Occipital lobe (tissue), 2 donors: ENCODE results near the gene VANGL2. TPM values are rescaled to one million over a fixed set of nuclear protein-coding genes. Genes with fewer than 3 reads are reported as not detected.
"Not testable (repeated sequence)": the region's sequence is repeated elsewhere in the genome, so short reads cannot be mapped to it uniquely, and the experiment has no call there.

Experiments used
- DNase-seq: peaks from one replicate; lab custom pipeline; 2025; lab: John Stamatoyannopoulos, UW
- total RNA-seq: library from RNA; depleted of rRNA; stranded (reverse); fragments of >200 nt; gene quantifications from one replicate; pipeline ENCODE4 v1.2.3, GENCODE V29; 2014

VANGL2 gene
- total RNA-seq, 1 donor from 2014 or later, result 12.5 TPM

DNA sequence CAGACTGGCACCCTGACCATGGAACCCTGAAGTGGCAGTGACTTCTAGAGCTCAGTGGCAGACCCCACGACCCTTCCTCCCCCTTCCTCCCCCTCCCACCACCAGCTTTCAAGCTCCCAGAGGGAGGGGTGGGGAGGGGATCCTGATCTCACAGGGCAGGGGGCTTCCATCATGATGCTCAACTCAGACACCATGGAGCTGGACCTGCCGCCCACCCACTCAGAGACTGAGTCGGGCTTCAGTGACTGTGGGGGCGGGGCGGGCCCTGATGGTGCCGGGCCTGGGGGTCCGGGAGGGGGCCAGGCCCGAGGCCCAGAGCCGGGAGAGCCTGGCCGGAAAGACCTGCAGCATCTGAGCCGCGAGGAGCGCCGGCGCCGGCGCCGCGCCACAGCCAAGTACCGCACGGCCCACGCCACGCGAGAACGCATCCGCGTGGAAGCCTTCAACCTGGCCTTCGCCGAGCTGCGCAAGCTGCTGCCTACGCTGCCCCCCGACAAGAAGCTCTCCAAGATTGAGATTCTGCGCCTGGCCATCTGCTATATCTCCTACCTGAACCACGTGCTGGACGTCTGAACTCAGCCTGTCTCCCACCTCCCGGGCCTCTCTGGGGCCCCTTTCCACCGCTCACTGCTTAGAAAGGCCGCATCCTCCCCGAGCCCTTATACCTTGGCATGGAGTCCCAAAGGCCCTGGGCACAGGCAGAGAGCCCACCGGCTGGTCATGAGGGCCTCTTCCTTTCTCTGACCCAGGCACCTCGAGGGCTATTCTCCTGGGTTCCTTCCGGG lies 29.6 kb upstream of the VANGL2 start:
- DNase-seq, result no peak

DNA sequence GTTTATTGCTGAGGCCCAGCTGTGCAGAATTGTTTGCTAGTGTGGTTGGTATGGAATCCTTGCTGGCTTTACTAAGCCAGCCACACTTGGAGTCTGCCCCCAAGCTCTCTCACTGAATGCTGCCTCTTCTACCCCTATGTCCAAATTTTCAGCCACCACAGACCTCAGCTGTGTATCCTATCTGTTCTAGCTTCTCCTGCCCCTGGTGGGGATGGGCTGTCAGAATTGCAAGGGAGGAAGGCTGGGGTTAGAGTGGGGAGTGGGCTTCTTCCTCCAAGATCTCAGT lies 29.1 kb upstream of the VANGL2 start:
- no peak for DNase-seq

DNA sequence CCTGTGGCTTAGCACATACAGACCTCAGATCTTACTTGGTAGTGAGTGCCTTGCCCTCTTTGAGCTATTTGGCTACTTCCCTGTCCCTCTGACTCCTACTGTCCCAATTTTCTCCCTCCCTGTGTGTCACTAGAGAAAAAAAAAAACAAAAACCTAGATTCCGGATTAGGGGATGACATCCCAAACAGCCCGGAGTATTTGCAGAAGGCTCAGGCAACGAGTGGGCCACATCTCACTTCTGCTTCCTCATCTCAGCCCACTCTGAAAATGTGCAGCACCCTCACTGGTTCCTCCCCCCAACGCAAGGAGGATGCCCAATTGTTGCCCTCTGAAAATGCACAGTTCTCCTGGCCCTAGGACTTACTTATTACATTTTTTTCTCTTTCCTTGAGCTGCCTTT lies 28.6 kb upstream of the VANGL2 start:
- DNase-seq, result no peak

DNA sequence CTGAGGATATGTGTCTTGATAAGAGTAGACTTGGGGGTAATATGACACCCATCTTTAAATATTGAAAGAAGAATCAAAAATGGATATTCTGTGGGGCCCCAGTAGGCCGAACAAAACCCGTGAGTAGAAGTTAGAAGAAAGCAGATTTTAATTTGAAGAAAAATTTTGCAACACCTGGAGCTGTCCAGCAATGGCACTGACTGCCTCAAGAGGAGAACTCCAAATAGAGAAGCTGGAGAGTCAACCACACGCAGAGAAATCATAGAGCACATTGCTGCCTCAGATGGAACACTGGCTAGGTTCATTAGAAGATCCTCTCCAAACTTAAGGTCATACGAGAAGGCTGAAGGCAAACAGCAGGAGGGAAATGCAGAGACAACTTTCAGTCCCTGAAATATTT lies 26.7 kb upstream of the VANGL2 start:
- DNase-seq, result no peak

DNA sequence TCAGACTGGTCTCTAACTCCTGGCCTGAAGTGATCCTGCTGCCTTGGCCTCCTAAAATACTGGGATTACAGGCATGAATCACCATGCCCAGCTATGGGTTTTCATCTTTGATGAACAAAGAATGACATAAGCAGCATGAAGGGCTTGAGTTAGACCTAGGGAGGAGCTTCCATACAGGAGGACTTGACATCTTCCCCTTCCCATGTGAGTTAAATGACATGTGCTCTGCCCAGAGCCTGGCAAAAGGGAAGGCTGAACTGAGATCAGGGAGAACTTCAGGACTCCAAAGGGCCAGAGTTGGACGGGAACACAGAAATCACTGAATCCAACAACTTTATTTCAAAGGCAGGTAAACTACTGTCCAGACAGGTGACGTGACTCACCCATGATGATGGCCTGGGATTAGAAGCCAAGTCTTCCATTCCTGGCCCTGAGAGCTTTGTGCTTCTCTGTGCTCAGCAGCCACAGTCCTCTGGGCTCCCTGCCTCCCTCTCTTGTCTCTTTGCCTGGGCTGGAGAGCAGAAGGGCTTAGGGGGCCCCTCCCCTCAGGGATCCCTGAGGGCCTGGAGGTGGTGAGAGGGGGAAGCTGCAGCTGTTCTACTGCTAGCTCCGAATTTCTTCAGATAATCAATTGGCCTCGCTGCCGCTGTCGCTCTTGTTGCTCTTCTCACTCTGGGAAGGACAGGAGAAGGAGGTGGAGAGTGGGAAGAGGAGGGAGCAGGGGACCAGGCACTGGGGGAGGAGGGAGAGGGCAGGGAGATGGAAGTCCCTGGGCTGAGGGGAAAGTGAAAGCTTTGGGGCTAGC lies 25.9 kb upstream of the VANGL2 start:
- no peak for DNase-seq

DNA sequence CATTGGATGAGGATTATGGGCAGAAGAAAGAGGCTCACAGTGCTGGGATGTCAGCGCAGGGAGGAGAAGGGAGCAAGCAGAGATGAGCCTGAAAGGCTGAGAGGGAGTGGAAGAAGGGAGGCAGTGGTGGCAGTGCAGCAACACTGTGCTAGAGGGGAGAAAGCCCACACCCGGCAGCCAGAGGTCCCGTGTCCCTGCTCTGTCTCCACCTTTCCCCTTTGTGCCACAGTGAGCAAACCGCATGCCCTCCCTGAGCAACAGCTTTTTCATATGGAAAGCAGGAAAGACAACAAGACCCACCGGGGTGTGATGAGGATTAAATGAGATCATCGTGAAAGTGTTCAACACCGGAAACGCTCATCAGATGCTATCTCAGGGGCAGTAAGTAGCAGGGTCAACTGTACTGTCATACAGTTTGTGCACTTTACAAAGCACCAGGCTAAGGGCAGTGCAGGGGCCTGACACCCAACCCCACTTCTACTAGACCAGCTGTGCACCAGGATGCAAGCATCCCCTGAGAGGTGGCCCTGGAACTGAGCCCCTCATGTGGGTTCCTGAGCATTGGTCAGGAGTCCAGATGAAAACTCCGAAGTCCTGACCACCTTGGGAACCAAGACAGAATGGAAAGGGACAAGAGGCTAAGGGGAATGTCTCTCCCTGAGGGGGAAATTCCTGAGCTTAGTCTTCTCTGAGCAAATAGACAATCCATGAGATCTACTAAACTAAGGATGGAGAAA lies 24.4 kb upstream of the VANGL2 start:
- DNase-seq, result peak; percentile 11

DNA sequence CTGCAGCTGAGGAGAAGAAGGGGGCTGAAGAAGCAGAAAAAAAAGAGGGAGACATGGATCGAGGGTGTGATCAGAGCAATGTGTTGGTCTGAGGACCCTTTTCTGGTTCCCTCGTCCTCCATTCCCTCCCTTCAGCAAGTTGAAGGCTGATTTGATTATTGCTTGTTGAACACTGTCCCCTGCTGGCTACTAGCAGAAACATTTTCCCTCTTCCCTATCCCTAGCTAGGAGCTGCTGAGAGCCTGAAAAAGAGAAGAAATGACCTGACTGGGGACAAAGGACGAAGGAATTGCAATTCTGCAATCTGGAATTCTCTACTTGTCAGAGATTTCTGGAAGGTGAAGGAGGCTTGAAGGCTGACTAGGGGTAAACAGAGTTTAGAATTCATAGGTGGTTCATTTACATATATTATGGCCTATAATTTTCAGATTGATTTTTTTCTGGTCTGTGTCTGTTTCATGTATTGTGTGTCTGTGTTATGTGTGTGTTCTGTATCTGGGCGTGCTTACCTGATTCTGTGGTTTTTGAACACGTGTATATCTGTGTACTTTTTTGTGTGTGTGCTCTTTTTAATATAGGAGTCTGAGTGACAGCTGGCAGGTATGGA lies 23.7 kb upstream of the VANGL2 start:
- DNase-seq, result peak; percentile 32

DNA sequence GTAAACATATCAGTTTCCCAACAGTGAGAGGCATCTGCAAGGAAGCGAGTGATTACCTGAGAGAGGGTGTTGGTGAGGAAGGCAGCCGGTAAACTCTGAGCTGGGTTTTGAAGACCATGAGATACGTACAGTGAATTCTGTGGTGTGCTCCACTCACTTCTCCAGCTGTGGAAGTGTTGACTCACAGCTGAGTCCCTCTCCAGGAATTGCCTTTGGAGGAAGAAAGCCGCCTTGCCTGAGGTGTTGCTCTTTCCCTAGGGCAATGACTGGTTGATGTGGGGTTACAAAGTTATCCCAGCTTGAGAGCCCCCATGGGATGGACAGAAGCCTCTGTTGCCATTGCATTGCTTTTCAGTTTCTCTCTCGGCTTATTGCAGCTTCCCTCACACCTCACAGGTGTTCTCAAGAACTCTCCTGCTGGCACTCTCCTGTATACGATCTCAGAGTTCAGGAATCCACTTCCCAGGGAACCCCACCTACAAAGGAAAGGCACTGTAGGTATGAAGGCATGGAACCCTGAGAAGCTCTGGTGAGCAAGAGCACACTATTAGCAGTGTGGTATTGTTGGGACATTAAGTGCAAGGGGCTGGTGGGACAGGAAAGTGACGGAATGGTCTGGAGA lies 22.7 kb upstream of the VANGL2 start:
- DNase-seq, result no peak

DNA sequence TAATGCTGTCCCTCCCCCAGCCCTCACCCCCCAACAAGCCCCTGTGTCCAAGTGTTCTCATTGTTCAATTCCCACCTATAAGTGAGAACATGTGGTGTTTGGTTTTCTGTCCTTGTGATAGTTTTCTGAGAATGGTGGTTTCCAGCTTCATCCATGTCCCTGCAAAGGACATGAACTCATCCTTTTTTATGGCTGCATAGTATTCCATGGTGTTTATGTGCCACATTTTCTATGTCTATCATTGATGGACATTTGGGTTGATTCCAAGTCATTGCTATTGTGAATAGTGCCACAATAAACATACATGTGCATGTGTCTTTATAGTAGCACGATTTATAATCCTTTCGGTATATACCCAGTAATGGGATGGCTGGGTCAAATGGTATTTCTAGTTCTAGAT lies 15.6 kb upstream of the VANGL2 start:
- not testable (repeated sequence) for DNase-seq

DNA sequence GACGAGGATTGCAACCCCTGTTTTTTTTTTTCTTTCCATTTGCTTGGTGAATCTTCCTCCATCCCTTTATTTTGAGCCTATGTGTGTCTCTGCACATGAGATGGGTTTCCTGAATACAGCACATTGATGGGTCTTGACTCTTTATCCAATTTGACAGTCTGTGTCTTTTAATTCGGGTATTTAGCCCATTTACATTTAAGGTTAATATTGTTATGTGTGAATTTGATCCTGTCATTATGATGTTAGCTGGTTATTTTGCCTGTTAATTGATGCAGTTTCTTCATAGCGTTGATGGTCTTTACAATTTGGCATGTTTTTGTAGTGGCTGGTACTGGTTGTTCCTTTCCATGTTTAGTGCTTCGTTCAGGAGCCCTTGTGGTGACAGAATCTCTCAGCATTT lies 12.0 kb upstream of the VANGL2 start:
- DNase-seq, result not testable (repeated sequence)

DNA sequence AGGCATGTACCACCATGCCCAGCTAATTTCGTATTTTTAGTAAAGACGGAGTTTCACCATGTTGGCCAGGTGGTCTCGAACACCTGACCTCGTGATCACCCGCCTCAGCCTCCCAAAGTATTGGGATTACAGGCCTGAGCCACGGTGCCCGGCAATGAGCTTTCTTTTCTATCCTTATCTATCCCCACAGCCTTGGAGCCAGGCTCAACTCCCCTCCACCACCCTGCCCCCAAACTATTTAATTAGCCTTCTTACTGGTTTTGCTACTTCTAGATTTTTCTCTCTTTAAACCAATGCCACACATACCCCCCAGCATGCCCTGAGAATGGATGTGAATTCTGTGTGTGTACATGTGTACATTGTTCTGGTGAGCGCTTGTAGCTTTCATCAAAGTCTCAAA lies 5.7 kb upstream of the VANGL2 start:
- DNase-seq, result no peak

DNA sequence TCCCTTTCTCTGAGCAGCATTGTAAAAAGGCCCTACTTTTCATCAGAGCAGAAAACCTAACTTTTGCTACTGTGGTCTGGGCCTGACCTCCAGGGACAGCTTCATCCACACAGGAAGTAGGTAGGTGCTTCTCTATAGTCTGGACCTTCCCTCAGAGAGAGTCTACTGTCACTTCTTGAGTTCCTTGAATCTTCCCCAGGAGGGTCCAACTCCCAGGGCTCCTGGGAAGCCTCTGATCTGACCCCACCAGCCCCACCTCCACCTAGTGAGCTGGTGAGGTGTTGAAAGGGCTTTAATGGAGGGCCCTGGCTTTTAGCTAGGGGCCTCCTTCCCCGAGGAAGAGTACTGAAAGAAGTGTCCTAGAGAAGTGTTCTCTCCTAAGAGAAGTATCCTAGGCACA lies 2.7 kb upstream of the VANGL2 start:
- no peak for DNase-seq

DNA sequence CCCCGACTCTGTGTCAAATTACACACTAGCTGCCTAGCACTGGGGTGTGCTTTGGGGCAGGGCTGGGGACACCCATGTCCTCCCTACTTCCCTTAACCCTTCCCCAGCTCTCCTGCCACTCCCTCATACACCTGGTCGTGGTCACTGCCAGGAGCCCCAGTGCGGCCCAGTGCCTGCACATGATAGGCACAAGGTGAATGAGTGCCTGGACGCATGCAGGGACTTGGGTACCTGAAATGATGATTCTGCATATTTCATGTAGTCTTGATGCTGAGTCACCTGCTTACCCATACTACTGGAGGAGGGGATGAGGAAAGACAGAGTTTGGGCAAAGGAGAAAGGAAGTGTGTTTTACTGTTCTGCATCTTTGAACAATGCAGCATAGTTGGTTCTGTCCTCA lies 1.5 kb upstream of the VANGL2 start:
- DNase-seq, result no peak

DNA sequence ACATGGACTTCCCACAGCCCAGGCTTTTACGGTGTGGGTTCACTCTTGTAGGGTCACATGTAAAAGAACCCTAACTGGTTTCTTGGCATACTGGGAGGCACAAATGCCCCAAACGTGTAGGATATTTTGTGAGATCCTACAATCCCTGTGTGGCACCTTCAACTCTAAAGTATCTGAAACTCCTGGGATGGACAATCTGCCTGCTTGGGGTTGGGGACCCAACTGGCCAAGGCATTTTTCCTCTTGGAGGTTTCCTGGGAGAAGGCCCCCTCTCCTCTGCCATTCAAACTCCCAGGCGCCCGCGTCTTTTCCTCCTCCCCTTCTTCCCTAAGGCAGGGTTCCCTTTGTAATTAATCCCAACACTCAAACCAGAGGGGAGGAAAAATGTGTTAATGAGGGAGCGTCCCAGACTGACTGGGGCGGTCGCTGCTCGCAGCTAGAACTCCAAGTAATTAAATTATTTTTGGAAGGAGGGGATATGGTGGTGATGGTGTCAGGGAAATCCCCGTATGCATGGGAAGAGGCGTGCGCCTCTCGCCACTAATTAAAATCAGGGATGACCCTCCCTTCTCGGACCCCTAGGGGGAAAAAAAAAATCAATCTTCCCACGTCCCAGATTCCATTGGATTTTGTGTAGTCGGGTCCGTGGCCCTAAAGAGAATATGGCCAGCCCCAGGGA lies 681 bp upstream of the VANGL2 start:
- DNase-seq, result no peak

DNA sequence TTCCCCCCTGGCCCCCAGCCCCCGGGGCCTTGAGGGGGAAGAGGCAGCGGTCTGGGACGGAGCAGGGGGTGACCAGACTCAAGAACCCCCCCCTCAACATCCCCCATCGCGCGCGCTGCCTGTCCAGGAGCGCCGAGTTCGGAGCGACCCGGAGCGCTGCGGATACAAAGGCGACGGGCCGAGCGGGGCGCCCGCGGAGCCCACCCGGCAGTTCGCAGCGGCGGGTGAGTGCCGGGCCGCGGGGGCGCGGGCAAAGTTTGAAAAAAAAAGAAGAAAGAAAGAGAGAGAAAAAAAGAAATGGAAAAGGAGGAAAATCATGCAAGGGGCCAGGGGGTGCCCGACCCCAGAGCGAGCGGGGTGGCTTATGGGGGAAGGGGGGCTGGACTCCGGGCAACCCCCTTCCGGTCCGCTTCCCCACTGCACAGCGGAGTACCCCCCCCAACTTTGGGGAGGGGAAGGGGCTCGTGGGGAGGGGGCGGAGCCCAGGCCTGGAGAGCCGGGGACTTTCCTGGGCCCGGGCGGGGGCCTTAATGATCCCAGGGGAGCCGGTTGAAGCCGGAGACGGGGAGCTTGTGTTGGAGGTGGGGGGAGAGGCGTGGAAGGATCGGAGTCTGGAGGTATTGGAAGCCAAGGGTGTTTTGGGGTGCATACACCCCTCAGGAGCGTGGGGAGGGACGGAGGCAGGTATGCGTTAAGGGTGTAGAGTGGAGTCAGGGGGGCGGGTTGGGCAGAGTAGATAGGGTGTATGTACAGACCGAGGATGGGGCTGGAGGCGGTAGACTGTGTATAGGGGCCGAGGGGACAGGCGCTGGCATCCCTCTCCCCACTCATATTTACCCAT lies 502 bp downstream of the VANGL2 start:
- no peak for DNase-seq

DNA sequence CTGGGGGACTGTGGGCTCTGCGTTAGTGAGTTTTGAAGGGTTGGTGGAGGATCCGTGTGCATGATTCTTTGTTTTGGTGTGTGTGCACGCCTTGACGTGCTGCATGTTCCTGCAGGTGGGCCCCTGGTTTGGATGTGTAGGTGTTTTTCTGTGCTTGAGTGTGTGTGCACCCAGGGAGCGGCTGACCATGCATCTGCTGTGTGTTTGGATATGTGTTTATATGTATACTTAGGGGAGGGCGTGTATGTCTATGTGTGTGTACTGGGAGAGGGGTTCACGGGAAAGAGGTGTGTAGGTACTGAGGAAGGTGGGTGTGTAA lies 1.1 kb downstream of the VANGL2 start:
- no peak for DNase-seq

DNA sequence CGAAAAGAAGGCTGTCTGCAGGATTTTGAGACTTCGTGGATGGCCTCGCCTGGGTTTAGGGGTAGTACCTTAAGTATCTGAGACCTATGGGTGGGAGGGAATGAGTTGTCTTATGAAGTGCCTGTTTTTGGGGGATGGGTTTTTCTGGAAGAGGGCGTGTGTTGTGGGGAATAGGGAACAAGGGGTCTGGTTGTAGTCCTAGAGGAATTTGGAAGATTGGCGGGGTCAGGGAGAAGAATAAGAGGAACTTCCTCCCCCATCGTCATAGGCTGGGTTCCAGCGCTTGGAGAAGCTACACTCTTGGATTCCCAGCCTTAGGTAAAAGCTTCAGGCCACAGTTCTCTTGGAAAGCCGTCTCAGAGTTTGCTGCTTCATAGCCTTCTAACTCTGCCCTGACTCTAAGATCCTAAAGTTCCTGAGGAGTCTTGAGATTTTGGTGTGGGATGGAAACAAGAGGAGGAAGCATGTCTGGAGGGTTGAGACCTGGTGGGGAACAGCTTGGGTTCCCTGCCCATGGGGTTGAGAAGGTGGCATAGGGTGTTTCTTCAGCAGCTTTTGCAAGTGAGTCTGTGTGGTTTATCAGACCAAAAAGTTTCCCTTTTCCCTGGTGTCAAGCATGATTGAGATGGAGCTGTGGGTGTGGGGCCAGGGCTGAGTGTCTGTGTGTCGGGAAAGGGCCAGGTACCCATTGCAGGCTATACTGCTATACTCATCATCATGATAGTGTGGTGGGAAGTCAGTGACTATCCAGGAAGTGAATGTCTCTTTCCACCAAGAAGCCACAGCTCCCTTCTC lies 1.8 kb downstream of the VANGL2 start:
- no peak for DNase-seq

DNA sequence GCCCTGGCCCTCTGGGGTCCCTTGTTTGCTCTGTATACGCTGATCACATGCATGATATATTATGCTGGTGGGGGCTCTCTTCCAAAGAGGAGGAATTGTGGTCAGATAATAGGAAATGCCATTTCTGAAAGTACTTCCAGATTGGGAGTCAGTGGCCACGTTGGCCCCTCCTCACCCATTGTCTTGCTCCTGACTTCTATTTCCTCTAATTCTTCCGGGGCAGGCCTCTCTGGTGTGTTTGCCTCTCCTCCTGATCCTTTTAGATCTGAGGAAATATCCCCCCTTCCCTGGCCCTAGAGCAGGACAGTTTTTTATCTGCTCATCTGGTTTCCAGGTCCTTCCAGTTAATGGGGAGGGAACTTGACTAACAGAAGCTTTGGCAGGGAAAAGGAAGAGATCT lies 2.9 kb downstream of the VANGL2 start:
- no peak for DNase-seq

DNA sequence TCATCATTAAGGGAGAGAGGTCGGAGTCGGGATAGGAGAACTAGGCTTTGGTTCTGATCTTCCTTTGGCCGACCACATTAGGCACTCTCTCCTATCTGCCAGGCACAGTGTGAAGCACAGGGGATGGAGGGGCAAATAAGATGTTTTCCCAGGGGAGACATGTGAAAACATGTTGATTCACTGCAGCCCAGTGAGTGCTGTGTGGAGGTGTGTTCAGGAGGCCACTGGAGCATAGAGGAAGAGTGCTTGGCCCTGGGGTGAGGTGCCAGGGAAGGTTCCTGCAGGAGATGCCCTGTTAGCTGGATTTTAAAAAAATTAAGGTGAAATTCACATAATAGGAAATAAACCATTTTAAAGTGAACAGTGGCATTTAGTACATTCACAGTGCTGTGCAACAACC lies 3.7 kb downstream of the VANGL2 start:
- DNase-seq, result no peak
